Tibial artery (tissue), 4 donors: ENCODE data around the gene EPN2.
A peak's percentile ranks its signal among the peaks of the same experiment; 100 is the strongest.

Source experiments
- DNase-seq, 2 donors: peaks; one replicate each; pipeline ENCODE4 v3.0.0-alpha.2; 2019
- H3K27ac ChIP-seq, 2 donors: fragments of 200-600 bp; sonication (generic) in 1 of 2; 1 replicate in 1 of 2; 2 replicates in 1 of 2; pipeline ENCODE4 v1.5.1; 2018 to 2019; ENCODE audit warnings: mild to moderate bottlenecking in 1 of 2
- H3K27me3 ChIP-seq, 2 donors: fragments of 200-600 bp; sonication (generic) in 1 of 2; one replicate each; pipeline versions ENCODE4 v1.5.1 to v1.6.0; 2016 to 2019
- H3K36me3 ChIP-seq, 3 donors: fragments of 200-600 bp; sonication (generic) in 2 of 3; one replicate each; pipeline ENCODE4 v1.5.1; 2016 to 2019; ENCODE audit warnings: mild to moderate bottlenecking in 2 of 3
- H3K4me1 ChIP-seq, 4 donors: fragments of 200-600 bp; sonication (generic) in 2 of 4; 1 replicate in 3 of 4; 2 replicates in 1 of 4; pipeline ENCODE4 v1.5.1; 2016 to 2019
- H3K4me3 ChIP-seq, 2 donors: fragments of 200-600 bp; sonication (generic) in 1 of 2; 1 replicate in 1 of 2; 2 replicates in 1 of 2; pipeline ENCODE4 v1.5.1; 2018 to 2019; ENCODE audit warnings: mild to moderate bottlenecking in 2 of 2
- H3K9me3 ChIP-seq, 3 donors: fragments of 200-600 bp; sonication (generic) in 1 of 3; one replicate each; pipeline ENCODE4 v1.5.1; 2016 to 2019
- intact Hi-C: fragments of 100-400 bp; cut with DNase I; formaldehyde crosslinking; loops from one replicate; pipeline ENCODE4 v1.15.0; 2023; ENCODE audit warnings: low total_unique reads
- TF ChIP-seq, protein P1 (sequence below), 2 experiments: fragments of 200-600 bp in 1 of 2; fragments of 450-650 bp in 1 of 2; IDR thresholded peaks; one replicate each; pipeline ENCODE4 v1.5.1; 2017 to 2019; ENCODE audit warnings: antibody characterized with exemption in 2 of 2, mild to moderate bottlenecking in 1 of 2, moderate library complexity in 1 of 2

Gene EPN2

DNA sequence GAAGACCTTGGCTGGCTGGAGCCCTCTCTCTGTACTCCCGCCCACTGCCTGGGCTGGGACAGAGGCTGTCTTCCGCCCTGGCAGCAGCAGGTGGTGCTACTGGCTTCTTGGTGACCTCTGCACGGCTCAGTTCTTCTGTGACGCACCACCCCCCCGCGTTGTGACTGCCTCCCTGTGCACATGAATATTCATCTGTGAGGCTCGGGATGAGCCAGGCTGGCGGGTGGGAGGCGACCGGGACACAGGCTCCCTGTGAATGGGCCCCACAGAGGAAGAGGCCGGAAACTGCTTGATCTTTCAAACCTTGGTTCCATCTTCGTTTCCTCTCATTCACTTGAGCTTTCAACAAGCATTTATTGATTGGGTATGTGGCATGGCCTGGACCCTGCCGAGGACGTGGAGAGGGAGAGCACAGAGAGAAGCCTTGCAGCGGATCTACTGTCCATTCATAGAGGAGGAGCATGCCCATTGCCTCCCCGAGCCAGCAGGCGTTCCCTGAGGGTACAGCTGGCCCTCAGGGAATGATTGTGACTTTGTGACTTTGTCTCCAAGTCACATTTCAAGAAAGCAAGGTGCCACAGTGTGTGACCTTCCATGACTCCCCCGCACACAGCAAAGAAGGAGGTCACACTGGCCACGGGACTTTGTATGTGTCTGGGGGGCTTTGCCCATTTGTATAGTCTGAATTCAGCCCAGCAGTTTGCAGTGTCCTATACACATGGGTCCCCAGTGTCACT is 80.4 kb downstream of the EPN2 start:
- peak in 1 of 2 donors; percentile 51 for DNase-seq
- Histone ChIP-seq H3K4me3 (no peak overlapping the region), H3K27me3 (no peaks in the 10 kb centered on the region), H3K9me3 (no peaks in the 10 kb centered on the region), H3K27ac (no peak overlapping the region), H3K36me3 (peaks cover 3 to 81% (median 25%) of the 10 kb centered on the region in 3 donors), H3K4me1 (no peaks in the 10 kb centered on the region)
- TF ChIP-seq, protein P1, sequence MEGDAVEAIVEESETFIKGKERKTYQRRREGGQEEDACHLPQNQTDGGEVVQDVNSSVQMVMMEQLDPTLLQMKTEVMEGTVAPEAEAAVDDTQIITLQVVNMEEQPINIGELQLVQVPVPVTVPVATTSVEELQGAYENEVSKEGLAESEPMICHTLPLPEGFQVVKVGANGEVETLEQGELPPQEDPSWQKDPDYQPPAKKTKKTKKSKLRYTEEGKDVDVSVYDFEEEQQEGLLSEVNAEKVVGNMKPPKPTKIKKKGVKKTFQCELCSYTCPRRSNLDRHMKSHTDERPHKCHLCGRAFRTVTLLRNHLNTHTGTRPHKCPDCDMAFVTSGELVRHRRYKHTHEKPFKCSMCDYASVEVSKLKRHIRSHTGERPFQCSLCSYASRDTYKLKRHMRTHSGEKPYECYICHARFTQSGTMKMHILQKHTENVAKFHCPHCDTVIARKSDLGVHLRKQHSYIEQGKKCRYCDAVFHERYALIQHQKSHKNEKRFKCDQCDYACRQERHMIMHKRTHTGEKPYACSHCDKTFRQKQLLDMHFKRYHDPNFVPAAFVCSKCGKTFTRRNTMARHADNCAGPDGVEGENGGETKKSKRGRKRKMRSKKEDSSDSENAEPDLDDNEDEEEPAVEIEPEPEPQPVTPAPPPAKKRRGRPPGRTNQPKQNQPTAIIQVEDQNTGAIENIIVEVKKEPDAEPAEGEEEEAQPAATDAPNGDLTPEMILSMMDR (IDR thresholded peaks at IDR 0.05) = no peak
- intact Hi-C loops = no loop called here

DNA sequence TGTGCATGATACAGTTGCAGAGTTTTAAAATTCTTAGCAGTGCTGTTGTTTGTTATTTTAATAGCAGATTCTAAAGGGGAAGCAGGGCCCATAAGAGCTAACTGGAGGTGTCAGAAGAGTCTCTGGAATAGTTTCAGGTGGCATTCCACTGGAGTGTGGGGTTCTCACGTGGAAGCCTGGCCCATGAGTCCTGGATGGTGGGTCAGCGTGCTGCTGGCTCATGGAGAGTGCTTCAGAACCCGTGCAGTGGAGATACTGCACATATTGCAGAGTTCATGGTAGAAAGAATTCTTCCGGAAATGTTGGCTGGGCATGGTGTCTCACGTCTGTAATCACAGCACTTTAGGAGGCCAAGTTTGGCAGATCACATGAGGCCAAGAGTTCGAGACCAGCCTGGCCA is 81.4 kb downstream of the EPN2 start:
- Histone ChIP-seq H3K36me3 (peaks cover 5 to 81% (median 19%) of the 10 kb centered on the region in 3 donors), H3K4me1 (no peaks in the 10 kb centered on the region), H3K4me3 (no peak overlapping the region), H3K9me3 (no peaks in the 10 kb centered on the region), H3K27ac (no peak overlapping the region), H3K27me3 (no peaks in the 10 kb centered on the region)
- intact Hi-C loops = no loop called here
- TF ChIP-seq, protein P1 (IDR thresholded peaks at IDR 0.05) = no peak
- DNase-seq = no peak

DNA sequence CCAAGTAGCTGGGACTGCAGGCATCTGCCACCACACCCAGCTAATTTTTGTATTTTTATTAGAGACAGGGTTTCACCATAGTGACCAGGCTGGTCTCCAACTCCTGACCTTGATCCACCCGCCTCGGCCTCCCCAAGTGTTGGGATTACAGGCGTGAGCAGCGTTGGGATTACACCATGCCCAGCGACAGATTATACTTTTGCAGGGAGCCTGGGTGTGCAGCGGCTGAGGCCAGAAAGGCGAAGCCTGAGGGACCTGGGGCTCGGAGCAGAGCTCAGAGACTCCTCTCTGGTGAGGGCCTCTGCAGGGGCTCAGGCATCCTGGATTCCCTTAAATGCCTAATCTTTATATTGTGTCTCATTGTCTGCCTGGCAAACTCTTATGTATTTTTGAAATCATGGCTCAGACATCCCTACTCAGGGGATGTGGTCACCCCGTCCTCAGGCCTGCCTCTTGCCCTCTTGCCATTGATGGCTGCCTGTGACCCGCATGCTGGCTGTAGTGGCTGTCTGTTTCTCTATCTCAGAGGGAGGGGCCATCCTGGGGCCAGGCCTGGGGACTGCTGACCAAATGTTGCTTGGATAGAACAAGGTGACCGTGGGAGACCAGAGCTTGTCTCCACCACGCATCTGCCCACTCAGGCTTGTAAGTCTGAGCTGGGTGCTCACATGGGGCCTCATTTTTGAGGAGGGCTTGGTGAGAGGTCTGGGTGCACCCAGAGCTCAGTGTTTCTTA is 82.8 kb downstream of the EPN2 start:
- DNase-seq = no peak
- Histone ChIP-seq H3K4me3 (no peak overlapping the region), H3K27me3 (no peaks in the 10 kb centered on the region), H3K36me3 (peaks cover 9 to 68% (median 12%) of the 10 kb centered on the region in 3 donors), H3K4me1 (no peaks in the 10 kb centered on the region), H3K27ac (no peak overlapping the region), H3K9me3 (no peaks in the 10 kb centered on the region)
- intact Hi-C loops = no loop called here
- TF ChIP-seq, protein P1 (IDR thresholded peaks at IDR 0.05) = no peak

DNA sequence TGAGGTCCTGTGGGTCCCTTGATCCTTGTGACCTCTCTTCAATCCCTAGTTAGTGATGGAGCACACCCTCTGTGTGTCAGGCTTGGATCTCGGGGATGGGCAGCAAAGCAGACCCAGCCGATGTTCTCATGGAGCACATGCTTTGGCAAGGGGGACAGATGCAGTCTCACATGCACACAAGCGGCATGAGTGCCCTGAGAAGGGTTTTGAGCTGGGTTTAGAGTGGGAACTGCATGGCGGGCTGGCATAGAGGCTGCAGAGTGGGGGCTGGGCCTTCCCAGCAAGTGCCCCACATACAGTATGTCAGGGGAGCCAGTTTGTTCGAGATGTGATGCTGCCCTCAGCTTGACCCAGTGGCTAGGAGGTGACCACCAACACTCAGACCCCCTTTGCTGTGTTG is 83.7 kb downstream of the EPN2 start:
- no peak for DNase-seq

DNA sequence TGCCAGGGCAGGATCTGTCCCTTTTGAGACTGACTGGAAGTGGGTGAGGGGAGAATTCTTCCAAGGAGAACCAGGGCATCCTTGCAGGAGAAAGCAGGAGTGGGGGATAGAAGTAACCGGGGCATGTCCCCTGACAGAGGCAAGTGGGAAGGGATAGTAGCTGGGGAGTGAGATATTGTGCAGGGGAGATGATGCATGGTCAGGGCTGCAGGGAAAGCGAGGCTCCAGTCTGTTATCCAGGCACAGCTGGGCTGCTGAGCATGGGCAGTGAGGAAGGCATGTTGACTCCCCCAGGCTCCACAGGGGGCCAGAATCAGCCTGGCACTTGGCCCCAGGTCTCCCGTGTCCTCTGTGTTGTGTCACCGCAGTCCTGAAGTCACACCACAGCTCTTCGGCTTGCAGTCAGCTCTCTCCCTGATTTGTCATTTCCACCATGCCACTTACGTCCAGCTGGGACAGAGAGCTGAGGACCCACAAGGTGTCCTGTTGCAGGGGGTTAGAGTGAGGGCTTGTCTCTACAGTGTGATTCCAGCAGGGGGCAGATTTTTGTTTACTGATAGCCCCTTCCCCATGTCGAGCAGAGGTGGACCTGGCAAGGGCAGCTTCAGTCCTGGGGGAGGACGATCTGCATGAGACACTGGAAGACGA is 84.4 kb downstream of the EPN2 start:
- no peaks in the 10 kb centered on the region for H3K4me1 ChIP-seq
- intact Hi-C loops = no loop called here
- TF ChIP-seq, protein P1 (IDR thresholded peaks at IDR 0.05) = no peak
- no peaks in the 10 kb centered on the region for H3K27me3 ChIP-seq
- peak in 1 of 2 donors; percentile 45 for DNase-seq
- peaks cover 9 to 51% (median 12%) of the 10 kb centered on the region in 3 donors for H3K36me3 ChIP-seq
- H3K27ac ChIP-seq = no peak overlapping the region
- H3K4me3 ChIP-seq = no peak overlapping the region
- H3K9me3 ChIP-seq = no peaks in the 10 kb centered on the region

More for the DNA sequence above, 83.7 kb downstream of the EPN2 start:
- Histone ChIP-seq H3K27ac (no peak overlapping the region), H3K9me3 (no peaks in the 10 kb centered on the region), H3K4me3 (no peak overlapping the region), H3K36me3 (peaks cover 9 to 58% (median 12%) of the 10 kb centered on the region in 3 donors), H3K27me3 (no peaks in the 10 kb centered on the region), H3K4me1 (no peaks in the 10 kb centered on the region)
- TF ChIP-seq, protein P1 (IDR thresholded peaks at IDR 0.05) = no peak
- intact Hi-C loops = no loop called here
